ENCODE measurements around the gene ATP8A2. TPM values are rescaled to one million over a fixed set of nuclear protein-coding genes. Genes with fewer than 3 reads are reported as not detected.

Gene ATP8A2
- total and polyA plus RNA-seq, 9 of the 15 experiments (the other 6 are each of a cell fraction or from before 2014, with no cell fraction given): under 0.01 to 0.33 (median 0.06) TPM; not detected in 4

DNA sequence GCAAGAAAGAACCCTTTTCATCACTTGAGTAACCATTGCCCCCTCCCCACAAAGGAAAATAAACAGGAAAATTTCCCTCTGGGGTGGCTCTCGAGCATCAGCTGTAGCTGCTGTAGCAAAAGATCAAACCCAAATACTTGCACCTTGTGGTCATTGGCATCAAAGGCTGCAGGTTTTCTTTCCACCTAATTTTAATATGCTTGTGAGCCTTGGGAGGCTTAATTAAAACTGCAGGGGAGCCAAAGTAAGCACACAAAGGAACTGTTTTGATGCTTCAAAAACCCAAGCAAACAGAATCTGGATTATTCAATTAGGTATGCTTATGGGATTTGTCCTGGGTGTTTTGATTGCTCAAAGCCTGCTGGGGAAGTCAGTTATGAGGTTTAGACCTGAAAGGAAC is 560.6 kb downstream of the ATP8A2 start (continued):
- no peak for TF ChIP-seq ZNF311 (CRISPR knock-in tag; IDR thresholded peaks at IDR 0.05)
- TF ChIP-seq L3MBTL2 (IDR thresholded peaks at IDR 0.05): no peak
- TF ChIP-seq ZBTB17 (CRISPR knock-in tag; IDR thresholded peaks at IDR 0.05): no peak
- no peak for TF ChIP-seq FIP1L1 (IDR thresholded peaks at IDR 0.05; ENCODE audit: low read depth, low read length, poor library complexity, severe bottlenecking)
- TF ChIP-seq GTF2F1 (IDR thresholded peaks at IDR 0.05; ENCODE audit: low read depth, low read length): no peak

- Histone ChIP-seq H3K36me3 (ENCODE audit: control insufficient read depth, insufficient read depth, low read length) (no peaks in the 10 kb centered on the region), H4K20me1 (replicated peaks; ENCODE audit: control insufficient read depth, insufficient read depth, low read length) (no peaks in the 10 kb centered on the region), H3K4me3 (no peak overlapping the region), H3K9me1 (ENCODE audit: control insufficient read depth, insufficient read depth, low read length) (no peaks in the 10 kb centered on the region), H2AFZ (ENCODE audit: low read depth, low read length) (no peak overlapping the region), H3K9me3 (replicated peaks; ENCODE audit: control insufficient read depth, insufficient read depth, low read depth, low read length) (no peaks in the 10 kb centered on the region), H3K9ac (ENCODE audit: insufficient read depth in 1 of 2, low read depth in 2 of 2, low read length in 2 of 2) (no peak overlapping the region), H3K4me1 (replicated peaks in 1 of 2; ENCODE audit: control insufficient read depth in 2 of 2, insufficient read depth in 2 of 2, low read length in 2 of 2) (no peaks in the 10 kb centered on the region), H3K27ac (ENCODE audit: extremely low read depth, low read depth, low read length) (no peak overlapping the region), H3K27me3 (ENCODE audit: control insufficient read depth in 2 of 2, insufficient read depth in 2 of 2, low read length in 2 of 2) (peaks cover 0 to 7% of the 10 kb centered on the region in 2 experiments; a peak in 1 of 5 replicates), H3K4me2 (ENCODE audit: insufficient read depth, low read length) (no peak overlapping the region), H3K79me2 (ENCODE audit: control insufficient read depth, insufficient read depth, low read length) (no peaks in the 10 kb centered on the region)
- no peak for DNase-seq (ENCODE audit: extremely low read depth in 1 of 4, low spot score in 3 of 4)
- in situ Hi-C loops (cut with MboI) (no loop called here), intact Hi-C loops (cut with micrococcal nuclease) (no loop called here)
- BruUV-seq (replicated peaks): no TSS peak
- TF ChIP-seq BCOR (IDR thresholded peaks at IDR 0.05): no peak
- CTCF ChIA-PET (ENCODE audit: low intra/inter-chr PET ratio): no interaction called here
- 5% methylated on average over 4 of the region's 4 CpGs for WGBS (ENCODE audit: insufficient coverage, low coverage, missing lambda C conversion rate)
- no peak for FAIRE-seq
- ATAC-seq: no peak
- POLR2A ChIA-PET: no interaction called here
Observed at GRCh38 chr13:25933520-25933919, 561.7 kb downstream of the ATP8A2 start.

DNA sequence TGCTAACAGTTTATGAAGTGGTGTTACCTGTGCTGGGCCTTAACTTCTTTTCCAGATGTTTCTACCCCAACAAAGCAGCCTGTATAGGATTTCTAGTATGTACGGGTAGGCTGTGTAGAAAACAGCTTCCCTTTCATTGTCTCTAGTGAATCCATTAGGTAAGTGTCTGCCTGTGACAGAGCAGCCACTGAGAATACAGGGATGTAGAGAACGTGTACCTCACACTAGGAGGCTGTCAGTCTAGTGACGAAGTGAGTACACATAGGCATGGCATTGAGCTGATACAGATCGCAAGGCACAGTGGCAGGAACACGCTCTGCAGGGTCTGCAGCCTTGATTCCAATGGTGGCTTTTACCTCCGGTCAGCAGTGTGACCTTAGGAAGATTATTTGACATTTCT is 562.4 kb downstream of the ATP8A2 start:
- WGBS (ENCODE audit: insufficient coverage, low coverage, missing lambda C conversion rate): 1% methylated on average over 6 of the region's 6 CpGs
- Histone ChIP-seq H3K27me3 (ENCODE audit: control insufficient read depth in 2 of 2, insufficient read depth in 2 of 2, low read length in 2 of 2) (peaks cover 0 to 3% of the 10 kb centered on the region in 2 experiments; a peak in 1 of 5 replicates), H3K79me2 (ENCODE audit: control insufficient read depth, insufficient read depth, low read length) (no peaks in the 10 kb centered on the region), H4K20me1 (replicated peaks; ENCODE audit: control insufficient read depth, insufficient read depth, low read length) (no peaks in the 10 kb centered on the region), H3K9me3 (replicated peaks; ENCODE audit: control insufficient read depth, insufficient read depth, low read depth, low read length) (no peaks in the 10 kb centered on the region), H2AFZ (ENCODE audit: low read depth, low read length) (no peak overlapping the region), H3K27ac (ENCODE audit: extremely low read depth, low read depth, low read length) (no peak overlapping the region), H3K4me3 (no peak overlapping the region), H3K36me3 (ENCODE audit: control insufficient read depth, insufficient read depth, low read length) (no peaks in the 10 kb centered on the region), H3K4me1 (replicated peaks in 1 of 2; ENCODE audit: control insufficient read depth in 2 of 2, insufficient read depth in 2 of 2, low read length in 2 of 2) (no peaks in the 10 kb centered on the region), H3K4me2 (ENCODE audit: insufficient read depth, low read length) (no peak overlapping the region), H3K9ac (ENCODE audit: insufficient read depth in 1 of 2, low read depth in 2 of 2, low read length in 2 of 2) (no peak overlapping the region), H3K9me1 (ENCODE audit: control insufficient read depth, insufficient read depth, low read length) (no peaks in the 10 kb centered on the region)
- intact Hi-C loops (cut with micrococcal nuclease) (no loop called here), in situ Hi-C loops (cut with MboI) (no loop called here)
- DNase-seq (ENCODE audit: extremely low read depth in 1 of 4, low spot score in 3 of 4) (no peak), ATAC-seq (no peak), FAIRE-seq (no peak)
- CTCF ChIA-PET (ENCODE audit: low intra/inter-chr PET ratio): no interaction called here
- BruUV-seq (replicated peaks): no TSS peak
- POLR2A ChIA-PET: no interaction called here
- TF ChIP-seq ZBTB26 (CRISPR knock-in tag; IDR thresholded peaks at IDR 0.05) (no peak), PTBP1 (IDR thresholded peaks at IDR 0.05; ENCODE audit: low read depth, low read length) (no peak), ARID4B (CRISPR knock-in tag; IDR thresholded peaks at IDR 0.05) (no peak), HES1 (IDR thresholded peaks at IDR 0.05; ENCODE audit: low read depth) (no peak)

Data from K562 (cell line).